Activated CD8-positive, alpha-beta T cell treated with anti-CD3 and anti-CD28 coated beads for 36 hours (primary cell): ENCODE results near the gene CCL18. TPM values are rescaled to one million over a fixed set of nuclear protein-coding genes. Genes with fewer than 3 reads are reported as not detected.
"Not testable (repeated sequence)": the region's sequence is repeated elsewhere in the genome, so short reads cannot be mapped to it uniquely, and the experiment has no call there.

ENCODE experiments used
- ATAC-seq: fragments of 200-7000 bp; cut with Tn5 transposase; one replicate; pipeline ENCODE4 v1.10.0; 2021; ENCODE audit warnings: mild to moderate bottlenecking, moderate library complexity
- CTCF ChIA-PET: fragments of 350-600 bp; sonication (Branson Sonifier 250); formaldehyde crosslinking; loops from one replicate; lab custom pipeline; 2021; ENCODE audit warnings: antibody characterized with exemption; lab: Charles Lee
- POLR2A ChIA-PET: fragments of 350-600 bp; sonication (Branson Sonifier 250); formaldehyde crosslinking; loops from one replicate; lab custom pipeline; 2021; ENCODE audit warnings: antibody characterized with exemption; lab: Charles Lee
- DNase-seq: peaks from one replicate; pipeline ENCODE4 v3.0.0-alpha.2; 2020
- H3K27ac Mint-ChIP-seq: one replicate; pipeline ENCODE4 v1.8.0; 2021; ENCODE audit warnings: mild to moderate bottlenecking, mixed read lengths
- H3K27me3 Mint-ChIP-seq: one replicate; pipeline ENCODE4 v1.8.0; 2021; ENCODE audit warnings: mixed read lengths
- H3K36me3 Mint-ChIP-seq: one replicate; pipeline ENCODE4 v1.8.0; 2021; ENCODE audit warnings: low read depth, mixed read lengths
- H3K4me1 Mint-ChIP-seq: one replicate; pipeline ENCODE4 v1.8.0; 2021; ENCODE audit warnings: low read depth, mixed read lengths
- H3K4me3 Mint-ChIP-seq: one replicate; pipeline ENCODE4 v1.8.0; 2021; ENCODE audit warnings: mild to moderate bottlenecking, moderate library complexity, mixed read lengths
- H3K9me3 Mint-ChIP-seq: one replicate; pipeline ENCODE4 v1.8.0; 2021; ENCODE audit warnings: mixed read lengths
- intact Hi-C: fragments of 100-400 bp; cut with micrococcal nuclease; formaldehyde crosslinking; loops from one replicate; pipeline ENCODE4 v1.10.0; 2022
- total RNA-seq, 2 experiments: library from RNA; stranded (reverse); gene quantifications; one replicate each; pipeline ENCODE4 v1.2.3, GENCODE V29; 2021
- TF ChIP-seq, protein P1 (sequence below): fragments of 200-600 bp; IDR thresholded peaks from one replicate; pipeline ENCODE4 v1.8.0; 2022; ENCODE audit warnings: antibody characterized with exemption, mild to moderate bottlenecking

Gene CCL18
- total RNA-seq, result not detected

DNA sequence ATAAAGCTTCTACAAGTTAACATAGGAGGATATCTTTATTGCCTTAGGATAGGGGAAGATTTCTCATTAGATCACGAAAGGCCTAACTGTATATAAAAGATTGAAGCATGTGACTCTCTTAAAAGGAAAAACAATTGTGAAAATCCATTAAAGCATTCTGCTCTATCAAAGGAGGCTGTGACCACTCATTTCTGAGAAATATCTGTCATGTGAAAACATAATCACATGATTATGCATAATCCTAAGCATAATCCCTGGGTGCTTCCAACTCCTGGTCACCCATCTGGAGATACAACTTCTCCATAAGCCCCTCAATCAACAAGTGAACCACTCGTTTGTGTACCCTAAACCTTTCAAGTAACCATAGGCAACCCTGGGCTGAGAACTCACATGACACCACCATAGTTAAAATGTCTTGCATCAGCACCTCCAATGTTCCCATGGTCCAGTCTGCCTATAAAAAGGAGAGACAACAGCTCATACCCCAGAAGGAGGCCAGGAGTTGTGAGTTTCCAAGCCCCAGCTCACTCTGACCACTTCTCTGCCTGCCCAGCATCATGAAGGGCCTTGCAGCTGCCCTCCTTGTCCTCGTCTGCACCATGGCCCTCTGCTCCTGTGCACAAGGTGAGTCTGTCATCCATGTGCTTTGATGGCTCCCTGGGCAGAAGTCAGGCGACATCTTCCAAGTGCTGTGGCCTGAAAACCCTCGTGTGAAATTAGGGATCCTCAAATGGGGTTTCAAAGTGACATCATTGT, at the start of gene CCL18:
Gene CCL18 (plus strand): TSS at position 487 of the 756 bp plus-strand sequence. CDS start 71 bp downstream, at position 558.
- TF ChIP-seq, protein P1, sequence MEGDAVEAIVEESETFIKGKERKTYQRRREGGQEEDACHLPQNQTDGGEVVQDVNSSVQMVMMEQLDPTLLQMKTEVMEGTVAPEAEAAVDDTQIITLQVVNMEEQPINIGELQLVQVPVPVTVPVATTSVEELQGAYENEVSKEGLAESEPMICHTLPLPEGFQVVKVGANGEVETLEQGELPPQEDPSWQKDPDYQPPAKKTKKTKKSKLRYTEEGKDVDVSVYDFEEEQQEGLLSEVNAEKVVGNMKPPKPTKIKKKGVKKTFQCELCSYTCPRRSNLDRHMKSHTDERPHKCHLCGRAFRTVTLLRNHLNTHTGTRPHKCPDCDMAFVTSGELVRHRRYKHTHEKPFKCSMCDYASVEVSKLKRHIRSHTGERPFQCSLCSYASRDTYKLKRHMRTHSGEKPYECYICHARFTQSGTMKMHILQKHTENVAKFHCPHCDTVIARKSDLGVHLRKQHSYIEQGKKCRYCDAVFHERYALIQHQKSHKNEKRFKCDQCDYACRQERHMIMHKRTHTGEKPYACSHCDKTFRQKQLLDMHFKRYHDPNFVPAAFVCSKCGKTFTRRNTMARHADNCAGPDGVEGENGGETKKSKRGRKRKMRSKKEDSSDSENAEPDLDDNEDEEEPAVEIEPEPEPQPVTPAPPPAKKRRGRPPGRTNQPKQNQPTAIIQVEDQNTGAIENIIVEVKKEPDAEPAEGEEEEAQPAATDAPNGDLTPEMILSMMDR, result no peak
- ChIA-PET CTCF (interaction anchor here (0.9 to 2.4 kb wide), 3 partner anchors 9 to 214 kb away, joined by 3 to 13 read pairs (median 4); no protein-coding TSS in a partner anchor), POLR2A (no interaction called here)
- no peak for ATAC-seq
- Mint-ChIP-seq H3K4me3 (no peak within 1 kb of the TSS), H3K9me3 (no peaks in the 10 kb centered on the region), H3K4me1 (peaks cover 16% of the 10 kb centered on the region), H3K27ac (no peak within 1 kb of the TSS), H3K27me3 (peaks cover 5% of the 10 kb centered on the region), H3K36me3 (no peaks in the 10 kb centered on the region)
- no peak for DNase-seq
- intact Hi-C loops, result no loop called here

DNA sequence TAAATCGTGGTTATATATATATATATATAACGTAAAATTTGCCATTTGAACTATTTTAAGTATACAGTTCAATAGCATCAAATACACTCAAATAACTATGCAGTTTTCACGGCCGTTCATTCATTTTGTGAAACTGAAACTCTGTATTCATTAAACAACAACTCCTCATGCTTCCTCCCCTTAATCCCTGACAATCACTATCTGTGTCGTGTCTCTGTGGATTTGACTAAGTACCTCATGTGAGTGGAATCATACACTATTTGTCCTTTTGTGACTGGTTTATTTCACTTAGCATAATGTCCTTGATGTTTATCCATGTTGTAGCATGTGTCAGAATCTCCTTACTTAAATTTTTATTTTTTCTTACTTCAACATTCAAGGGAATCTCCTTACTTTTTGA, 49.1 kb upstream of the CCL18 start:
- no peak for ATAC-seq
- CTCF ChIA-PET, result interaction anchor here (2.1 kb wide), 1 partner anchor 14 kb away, joined by 5 read pairs; the partner anchor contains the start of gene CCL15
- DNase-seq, result no peak
- POLR2A ChIA-PET, result no interaction called here
- Mint-ChIP-seq H3K4me3 (no peak overlapping the region), H3K9me3 (no peaks in the 10 kb centered on the region), H3K36me3 (no peaks in the 10 kb centered on the region), H3K27me3 (peaks cover 8% of the 10 kb centered on the region), H3K4me1 (no peaks in the 10 kb centered on the region), H3K27ac (no peak overlapping the region)
- intact Hi-C loops, result no loop called here
- TF ChIP-seq, protein P1, result no peak

DNA sequence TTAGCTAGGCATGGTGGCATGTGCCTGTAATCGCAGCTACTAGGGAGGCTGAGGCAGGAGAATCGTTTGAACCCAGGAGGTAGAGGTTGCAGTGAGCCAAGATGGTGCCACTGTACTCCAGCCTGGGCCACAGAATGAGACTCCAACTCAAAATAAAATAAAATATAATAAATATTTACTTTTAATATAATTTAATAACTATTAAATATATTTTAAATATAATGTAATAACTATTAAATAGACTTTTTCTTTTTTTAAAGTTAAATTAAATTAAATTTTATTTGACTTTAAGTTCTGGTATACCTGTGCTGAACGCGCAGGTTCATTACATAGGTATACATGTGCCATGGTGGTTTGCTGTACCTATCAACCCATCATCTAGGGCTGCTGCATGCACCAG, 48.2 kb upstream of the CCL18 start:
- ATAC-seq, POLR2A ChIA-PET, H3K27ac Mint-ChIP-seq, DNase-seq, intact Hi-C loops, H3K9me3 Mint-ChIP-seq, H3K4me1 Mint-ChIP-seq, H3K4me3 Mint-ChIP-seq, H3K36me3 Mint-ChIP-seq: not testable (repeated sequence)
- CTCF ChIA-PET, result interaction anchor here (2.1 kb wide), 1 partner anchor 15 kb away, joined by 5 read pairs; the partner anchor contains the start of gene CCL15
- H3K27me3 Mint-ChIP-seq, result peaks cover 17% of the 10 kb centered on the region

DNA sequence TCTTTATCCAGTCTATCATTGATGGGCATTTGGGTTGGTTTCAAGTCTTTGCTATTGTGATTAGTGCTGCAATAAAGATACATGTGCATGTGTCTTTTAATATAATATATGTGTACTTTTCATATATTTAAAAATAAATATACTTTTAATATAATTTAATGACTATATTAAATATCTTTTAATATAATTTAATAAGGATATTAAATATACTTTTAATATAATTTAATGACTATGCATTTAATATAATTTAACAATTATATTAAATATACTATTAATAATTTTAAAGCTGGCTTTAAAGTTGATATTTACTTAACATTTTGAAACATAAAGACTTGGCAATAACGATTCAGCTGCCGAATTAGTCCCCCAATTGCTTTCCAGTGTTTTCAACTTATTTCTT, 47.5 kb upstream of the CCL18 start:
- CTCF ChIA-PET, result no interaction called here
- intact Hi-C loops, result no loop called here
- Mint-ChIP-seq H3K27me3 (peaks cover 22% of the 10 kb centered on the region), H3K4me1 (no peaks in the 10 kb centered on the region), H3K9me3 (no peaks in the 10 kb centered on the region), H3K4me3 (no peak overlapping the region), H3K36me3 (no peaks in the 10 kb centered on the region), H3K27ac (no peak overlapping the region)
- TF ChIP-seq, protein P1, result no peak
- POLR2A ChIA-PET, result no interaction called here
- ATAC-seq (no peak), DNase-seq (no peak)

DNA sequence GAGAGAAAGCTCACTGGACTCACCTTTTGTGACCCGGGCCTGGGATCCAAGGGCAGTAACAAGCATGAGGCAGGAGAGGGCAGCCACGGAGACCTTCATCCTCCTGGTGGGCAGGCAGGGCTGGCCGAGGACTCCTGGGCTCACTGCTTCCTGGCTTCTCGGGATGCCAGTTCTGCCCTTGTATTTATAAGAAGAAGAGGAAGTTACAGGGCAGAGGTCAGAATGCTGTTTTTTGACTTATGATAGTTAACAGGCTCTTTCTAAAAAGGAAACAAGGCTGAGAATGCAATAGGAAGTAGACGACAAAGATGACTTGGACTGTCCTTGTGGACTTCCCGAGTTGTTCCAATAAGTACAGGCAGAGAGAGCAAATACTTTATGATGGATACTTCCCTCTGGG, 46.3 kb upstream of the CCL18 start, which contains the start of gene CCL23:
Gene CCL23 (minus strand): TSS at position 174 of the 400 bp plus-strand sequence. CDS start 75 bp downstream, at position 99.
- ChIA-PET POLR2A (no interaction called here), CTCF (interaction anchor here (0.8 to 2.2 kb wide), 4 partner anchors 8 to 131 kb away, joined by 3 to 8 read pairs (median 3); no protein-coding TSS in a partner anchor)
- H3K27ac Mint-ChIP-seq, result no peak within 1 kb of the TSS
- H3K4me3 Mint-ChIP-seq, result no peak within 1 kb of the TSS
- ATAC-seq, result no peak
- intact Hi-C loops, result no loop called here
- DNase-seq, result no peak
- no peaks in the 10 kb centered on the region for H3K4me1 Mint-ChIP-seq
- H3K36me3 Mint-ChIP-seq, result no peaks in the 10 kb centered on the region
- TF ChIP-seq, protein P1, result no peak
- no peaks in the 10 kb centered on the region for H3K9me3 Mint-ChIP-seq
- H3K27me3 Mint-ChIP-seq, result peaks cover 27% of the 10 kb centered on the region
